H1 (cell line): ENCODE data around the gene GP2. TPM values are rescaled to one million over a fixed set of nuclear protein-coding genes. Genes with fewer than 3 reads are reported as not detected.

Experiments
- CTCF ChIA-PET: fragments of 300-600 bp; sonication (Branson Sonifier 250); formaldehyde crosslinking; loops from one replicate; lab custom pipeline; 2021; ENCODE audit not compliant: partially characterized antibody; lab: Charles Lee
- POLR2A ChIA-PET: fragments of 300-600 bp; sonication (Branson Sonifier 250); formaldehyde crosslinking; loops from one replicate; lab custom pipeline; 2021; ENCODE audit warnings: inconsistent platforms; ENCODE audit not compliant: partially characterized antibody; lab: Charles Lee
- DNase-seq, 2 experiments: peaks; one replicate each; pipeline versions ENCODE4 v3.0.0 to v3.0.0-alpha.2; 2010 to 2022; ENCODE audit warnings: low spot score in 2 of 2, low read depth in 1 of 2, mixed read lengths in 1 of 2
- FAIRE-seq: peaks from 2 replicates; lab custom pipeline; 2011; peaks lifted over from hg19 to GRCh38; lab: Jason Lieb, UNC
- H2AFZ ChIP-seq: 2 replicates; pipeline ENCODE4 v1.8.1; 2012; ENCODE audit warnings: low read length, inconsistent platforms
- H2AK5ac ChIP-seq: 2 replicates; pipeline ENCODE4 v1.6.1; 2013; ENCODE audit warnings: low read depth, low read length
- H2BK120ac ChIP-seq: replicated peaks from 2 replicates; pipeline ENCODE3; 2013; ENCODE audit warnings: low read depth, low read length, inconsistent platforms
- H2BK12ac ChIP-seq: 2 replicates; pipeline ENCODE4 v1.6.1; 2013; ENCODE audit warnings: low read depth, low read length
- H2BK15ac ChIP-seq: 2 replicates; pipeline ENCODE4 v1.6.1; 2013; ENCODE audit warnings: low read length
- H2BK20ac ChIP-seq: 2 replicates; pipeline ENCODE4 v1.6.1; 2013; ENCODE audit warnings: low read length
- H2BK5ac ChIP-seq: 2 replicates; pipeline ENCODE4 v1.6.1; 2013; ENCODE audit warnings: low read depth, low read length
- H3K14ac ChIP-seq: 2 replicates; pipeline ENCODE4 v1.6.1; 2013; ENCODE audit warnings: inconsistent platforms; ENCODE audit not compliant: insufficient read length
- H3K18ac ChIP-seq: 2 replicates; pipeline ENCODE4 v1.6.1; 2013; ENCODE audit warnings: low read length; ENCODE audit errors: extremely low read depth
- H3K23ac ChIP-seq: 2 replicates; pipeline ENCODE4 v1.6.1; 2013; ENCODE audit warnings: inconsistent platforms; ENCODE audit not compliant: insufficient read length
- H3K23me2 ChIP-seq: 2 replicates; pipeline ENCODE4 v1.6.1; 2013; ENCODE audit warnings: low read depth, low read length
- H3K27ac ChIP-seq: 2 replicates; pipeline ENCODE4 v1.6.1; 2011; ENCODE audit warnings: low read depth, low read length, inconsistent platforms
- H3K27me3 ChIP-seq, 4 experiments: replicated peaks in 1 of 4; 1 replicate in 1 of 4; 2 replicates in 3 of 4; pipeline versions ENCODE4 v1.6.1 to v1.8.1; 2011 to 2013; ENCODE audit warnings: low read length in 3 of 4, mild to moderate bottlenecking in 3 of 4, inconsistent platforms in 2 of 4, mixed read lengths in 2 of 4, moderate library complexity in 1 of 4; ENCODE audit not compliant: control insufficient read depth in 3 of 4, insufficient read depth in 3 of 4; ENCODE audit errors: extremely low read depth in 1 of 4
- H3K36me3 ChIP-seq, 4 experiments: 2 replicates each; pipeline versions ENCODE4 v1.6.1 to v1.8.1; 2011 to 2013; ENCODE audit warnings: mild to moderate bottlenecking in 4 of 4, low read length in 3 of 4, moderate library complexity in 2 of 4, control low read depth in 1 of 4, inconsistent platforms in 1 of 4; ENCODE audit not compliant: insufficient read depth in 4 of 4, control insufficient read depth in 2 of 4
- H3K4ac ChIP-seq: replicated peaks from 2 replicates; pipeline ENCODE3; 2013; ENCODE audit warnings: low read length, low read depth, mixed read lengths, inconsistent platforms; ENCODE audit not compliant: insufficient read length
- H3K4me1 ChIP-seq, 4 experiments: replicated peaks in 1 of 4; 1 replicate in 1 of 4; 2 replicates in 3 of 4; pipeline versions ENCODE4 v1.6.1 to v1.8.1; 2011 to 2013; ENCODE audit warnings: low read length in 3 of 4, inconsistent platforms in 2 of 4, mixed read lengths in 1 of 4; ENCODE audit not compliant: insufficient read depth in 4 of 4, control insufficient read depth in 3 of 4
- H3K4me2 ChIP-seq, 2 experiments: 2 replicates each; pipeline versions ENCODE4 v1.6.1 to v1.8.1; 2011 to 2013; ENCODE audit warnings: low read depth in 2 of 2, low read length in 2 of 2, control low read depth in 1 of 2, inconsistent platforms in 1 of 2, mild to moderate bottlenecking in 1 of 2; ENCODE audit not compliant: insufficient read depth in 1 of 2
- H3K4me3 ChIP-seq, 4 experiments: fragments of 200-600, 300-600 bp in 1 of 4; sonication (generic), shearing (Covaris generic), sonication (Bioruptor Twin) in 1 of 4; 2 replicates each; pipeline versions ENCODE4 v1.5.1 to v1.8.1; 2011 to 2016; ENCODE audit warnings: low read length in 4 of 4, low read depth in 3 of 4, control low read depth in 2 of 4, inconsistent platforms in 2 of 4, mild to moderate bottlenecking in 2 of 4, mixed read lengths in 1 of 4, moderate library complexity in 1 of 4; ENCODE audit not compliant: insufficient read depth in 2 of 4; ENCODE audit errors: extremely low read depth in 1 of 4
- H3K56ac ChIP-seq: replicated peaks from 2 replicates; pipeline ENCODE3; 2013; ENCODE audit warnings: low read depth, mild to moderate bottlenecking, mixed read lengths, low read length, inconsistent platforms; ENCODE audit not compliant: insufficient read length
- H3K79me1 ChIP-seq: 2 replicates; pipeline ENCODE4 v1.6.1; 2013; ENCODE audit warnings: low read depth, low read length, control low read depth
- H3K79me2 ChIP-seq, 2 experiments: 2 replicates each; pipeline versions ENCODE4 v1.6.1 to v1.8.1; 2012 to 2013; ENCODE audit warnings: low read length in 2 of 2, mild to moderate bottlenecking in 2 of 2, inconsistent platforms in 1 of 2; ENCODE audit not compliant: insufficient read depth in 2 of 2, control insufficient read depth in 1 of 2
- H3K9ac ChIP-seq, 4 experiments: replicated peaks in 1 of 4; 1 replicate in 1 of 4; 2 replicates in 3 of 4; pipeline versions ENCODE4 v1.6.1 to v1.8.1; 2011 to 2013; ENCODE audit warnings: low read depth in 3 of 4, low read length in 3 of 4, control low read depth in 2 of 4, mild to moderate bottlenecking in 2 of 4, moderate library complexity in 2 of 4, inconsistent platforms in 1 of 4; ENCODE audit errors: extremely low read depth in 1 of 4
- H3K9me3 ChIP-seq, 2 experiments: 2 replicates each; pipeline versions ENCODE4 v1.6.1 to v1.8.1; 2012 to 2013; ENCODE audit warnings: mild to moderate bottlenecking in 2 of 2, moderate library complexity in 2 of 2, control low read depth in 1 of 2, inconsistent platforms in 1 of 2, low read depth in 1 of 2, low read length in 1 of 2, mixed read lengths in 1 of 2; ENCODE audit not compliant: insufficient read depth in 2 of 2
- H4K20me1 ChIP-seq, 2 experiments: replicated peaks in 1 of 2; 2 replicates each; pipeline versions ENCODE3 to v1.8.1; 2011 to 2013; ENCODE audit warnings: inconsistent platforms in 2 of 2, low read length in 2 of 2, mild to moderate bottlenecking in 1 of 2; ENCODE audit not compliant: insufficient read depth in 2 of 2, control insufficient read depth in 1 of 2
- H4K5ac ChIP-seq: 2 replicates; pipeline ENCODE4 v1.6.1; 2013; ENCODE audit warnings: low read length, low read depth, mixed read lengths, inconsistent platforms; ENCODE audit not compliant: insufficient read length
- H4K8ac ChIP-seq: 2 replicates; pipeline ENCODE4 v1.8.0; 2013; ENCODE audit warnings: mild to moderate bottlenecking, moderate library complexity, low read length, inconsistent platforms; ENCODE audit not compliant: insufficient read depth; ENCODE audit errors: extremely low read depth
- H4K91ac ChIP-seq: replicated peaks from 2 replicates; pipeline ENCODE3; 2013; ENCODE audit warnings: low read length, mixed read lengths, inconsistent platforms; ENCODE audit not compliant: insufficient read length
- CBX5 ChIP-seq: fragments of 300-800, 300-1000 bp; sonication (generic); IDR thresholded peaks from 2 replicates; pipeline ENCODE4 v1.7.1; 2016; ENCODE audit warnings: antibody characterized with exemption, low read length, low read depth
- CTBP2 ChIP-seq: IDR thresholded peaks from 2 replicates; pipeline ENCODE4 v1.7.0; 2011; ENCODE audit warnings: borderline replicate concordance, mild to moderate bottlenecking, moderate library complexity, mixed read lengths, low read length; ENCODE audit not compliant: insufficient read depth, insufficient read length
- NRF1 ChIP-seq: IDR thresholded peaks from 2 replicates; pipeline ENCODE4 v1.6.1; 2011; ENCODE audit warnings: mild to moderate bottlenecking, low read depth, low read length, improper control_type of control experiment
- RXRA ChIP-seq: IDR thresholded peaks from 2 replicates; pipeline ENCODE4 v1.6.1; 2011; ENCODE audit warnings: low read depth, mild to moderate bottlenecking, low read length, moderate library complexity; ENCODE audit not compliant: insufficient read depth
- YY1 ChIP-seq: IDR thresholded peaks from 2 replicates; pipeline ENCODE4 v1.6.1; 2011; ENCODE audit warnings: low read depth, mild to moderate bottlenecking, low read length
- WGBS, 2 experiments: shearing (Covaris generic) in 1 of 2; methylation state at CpG; one replicate each; pipeline versions ENCODE4 v1.1.6 to v1.1.7; 2013 to 2015; ENCODE audit warnings: low lambda C conversion rate in 2 of 2, mixed read lengths in 2 of 2, inconsistent platforms in 1 of 2, low coverage in 1 of 2, missing lambda C conversion rate in 1 of 2; ENCODE audit not compliant: insufficient replicate concordance in 2 of 2, insufficient coverage in 1 of 2, insufficient read length in 1 of 2; ENCODE audit errors: extremely low coverage in 1 of 2, missing lambda C conversion rate in 1 of 2; 5-methylcytosine and 5-hydroxymethylcytosine counted together
- polyA plus RNA-seq, 7 experiments: library from polyadenylated mRNA; depleted of rRNA in 3 of 7; stranded (reverse) in 5 of 7; unstranded in 2 of 7; fragments of >200 nt in 5 of 7; fragments of 200-250 nt in 2 of 7; gene quantifications; 1 replicate in 5 of 7; 2 replicates in 1 of 7; 4 replicates in 1 of 7; pipeline versions ENCODE4 v1.2.1 to v1.2.3, GENCODE V29; 2011 to 2013; ENCODE audit warnings: missing spikeins in 2 of 7, mixed read lengths in 2 of 7
- total RNA-seq: library from RNA; stranded (reverse); fragmentation: NEBNext Ultra II Directional; extraction: Animal tissue kit (Norgen Biotek cat#: 25700); gene quantifications from 2 replicates; pipeline ENCODE4 v1.2.1, GENCODE V29; 2021
- TF ChIP-seq, protein P1 (sequence below): IDR thresholded peaks from 2 replicates; pipeline ENCODE4 v1.6.1; 2012; ENCODE audit warnings: low read length, inconsistent platforms

The GP2 gene
- total and polyA plus RNA-seq, 2 of the 8 experiments (the other 6 are each of a cell fraction or from before 2014, with no cell fraction given): not detected

DNA sequence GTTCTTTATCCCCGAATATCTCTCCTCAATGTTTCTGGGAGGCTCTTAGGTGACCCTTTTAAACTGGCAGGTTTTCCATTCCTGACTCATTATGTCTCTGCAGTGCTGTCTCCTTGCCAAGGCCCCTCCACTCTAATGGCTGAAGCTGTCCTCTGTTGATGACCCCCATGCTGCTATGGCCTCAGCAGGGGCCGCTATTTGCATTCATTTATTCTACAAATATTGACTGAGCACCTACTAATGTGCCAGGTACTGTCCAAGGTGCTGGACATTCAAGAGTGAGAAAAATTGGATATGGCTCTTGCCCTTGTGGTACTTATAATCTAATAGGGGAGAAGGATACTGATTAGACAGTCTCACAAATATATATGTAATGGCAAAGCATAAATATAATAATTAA is 55.4 kb downstream of the GP2 start:
- no peak overlapping the region for H2BK120ac ChIP-seq

More for the DNA sequence above, 55.4 kb downstream of the GP2 start:
- H3K9ac ChIP-seq: no peak overlapping the region
- no peak overlapping the region for H2BK12ac ChIP-seq
- H3K14ac ChIP-seq: no peak overlapping the region
- no peak overlapping the region for H4K91ac ChIP-seq
- H3K4ac ChIP-seq: no peak overlapping the region
- H3K36me3 ChIP-seq: no peaks in the 10 kb centered on the region
- no peak overlapping the region for H2BK15ac ChIP-seq
- no peak overlapping the region for H4K8ac ChIP-seq
- no peak overlapping the region for H3K4me2 ChIP-seq
- no peak overlapping the region for H3K4me3 ChIP-seq
- H3K79me2 ChIP-seq: no peaks in the 10 kb centered on the region
- H3K4me1 ChIP-seq: peaks cover 0 to 6% (median 4%) of the 10 kb centered on the region in 4 experiments; a peak in 3 of 7 replicates
- DNase-seq (no peak), FAIRE-seq (no peak)
- no peaks in the 10 kb centered on the region for H4K20me1 ChIP-seq
- no peaks in the 10 kb centered on the region for H3K79me1 ChIP-seq
- no peaks in the 10 kb centered on the region for H3K9me3 ChIP-seq
- ChIA-PET POLR2A (no interaction called here), CTCF (interaction anchor here (1.2 kb wide), 1 partner anchor 28 kb away, joined by 3 read pairs; no protein-coding TSS in a partner anchor)
- H2BK5ac ChIP-seq: no peak overlapping the region
- H2AK5ac ChIP-seq: no peak overlapping the region
- H3K23me2 ChIP-seq: 0 out of 2 replicates have a peak, but pooled peaks cover 2% of the 10 kb centered on the region
- no peak overlapping the region for H3K27ac ChIP-seq
- no peak overlapping the region for H4K5ac ChIP-seq
- no peak overlapping the region for H3K56ac ChIP-seq
- H3K23ac ChIP-seq: no peak overlapping the region
- H2BK20ac ChIP-seq: no peak overlapping the region
- 95% methylated on average over 2 of the region's 2 CpGs; no CpG with 5 or more reads in 1 of the 2 experiments for WGBS, 2 experiments
- peaks cover 0 to 1% (median 0%) of the 10 kb centered on the region in 4 experiments; a peak in 1 of 7 replicates for H3K27me3 ChIP-seq
- no peak overlapping the region for H3K18ac ChIP-seq
- no peak overlapping the region for H2AFZ ChIP-seq
- TF ChIP-seq CBX5 (no peak), CTBP2 (no peak), NRF1 (no peak), YY1 (no peak), RXRA (no peak)
- TF ChIP-seq, protein P1, sequence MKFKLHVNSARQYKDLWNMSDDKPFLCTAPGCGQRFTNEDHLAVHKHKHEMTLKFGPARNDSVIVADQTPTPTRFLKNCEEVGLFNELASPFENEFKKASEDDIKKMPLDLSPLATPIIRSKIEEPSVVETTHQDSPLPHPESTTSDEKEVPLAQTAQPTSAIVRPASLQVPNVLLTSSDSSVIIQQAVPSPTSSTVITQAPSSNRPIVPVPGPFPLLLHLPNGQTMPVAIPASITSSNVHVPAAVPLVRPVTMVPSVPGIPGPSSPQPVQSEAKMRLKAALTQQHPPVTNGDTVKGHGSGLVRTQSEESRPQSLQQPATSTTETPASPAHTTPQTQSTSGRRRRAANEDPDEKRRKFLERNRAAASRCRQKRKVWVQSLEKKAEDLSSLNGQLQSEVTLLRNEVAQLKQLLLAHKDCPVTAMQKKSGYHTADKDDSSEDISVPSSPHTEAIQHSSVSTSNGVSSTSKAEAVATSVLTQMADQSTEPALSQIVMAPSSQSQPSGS: no peak
